Raji (cell line): ENCODE measurements around the gene IFI6.

ENCODE experiments used
- POLR2A ChIP-seq: IDR thresholded peaks from 2 replicates; pipeline ENCODE4 v1.6.1; 2011; ENCODE audit warnings: low read depth, low read length, control low read depth; ENCODE audit not compliant: insufficient read depth

IFI6 gene

DNA sequence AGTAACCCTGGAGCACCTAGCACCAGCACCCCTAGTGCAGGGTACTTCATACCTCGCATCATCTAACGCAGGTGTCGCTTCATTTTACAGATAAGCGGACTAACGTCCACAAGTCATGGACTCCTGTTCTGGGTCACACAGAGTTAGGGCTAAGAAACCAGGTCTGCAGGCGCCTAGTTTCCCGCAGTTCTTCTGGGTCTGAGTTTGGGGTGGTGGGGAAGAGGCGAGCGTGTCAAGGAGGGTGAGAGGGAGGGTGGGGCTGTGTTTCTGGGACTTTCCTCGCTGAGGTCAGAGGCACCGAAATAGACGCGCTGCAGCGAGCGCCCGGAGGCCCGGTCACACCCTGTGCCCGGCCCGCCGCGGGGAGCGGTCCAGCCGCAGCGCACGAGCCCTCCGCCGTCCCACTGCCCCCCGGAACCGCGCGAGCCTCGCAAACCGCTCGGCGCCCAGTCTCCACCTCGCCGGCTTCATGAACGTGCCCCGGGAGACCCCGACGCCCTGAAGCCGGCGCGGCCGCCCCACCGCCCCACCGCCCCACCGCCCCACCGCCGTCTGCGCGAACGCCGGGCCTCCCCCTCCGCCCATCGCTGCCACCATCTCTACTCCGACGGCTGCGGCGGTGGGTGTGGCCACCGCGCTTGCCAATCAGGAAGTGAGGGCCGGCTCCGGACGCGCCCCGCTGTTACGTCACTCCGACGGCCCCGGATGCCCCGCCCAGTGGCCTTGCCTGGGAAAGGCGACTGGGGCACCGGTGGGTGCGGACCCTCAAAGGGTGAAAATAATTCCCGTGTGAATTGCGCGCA is 12.3 kb downstream of the IFI6 start:
- 0 out of 2 replicates have a peak, but pooled peaks have one; percentile 31 for TF ChIP-seq POLR2A

DNA sequence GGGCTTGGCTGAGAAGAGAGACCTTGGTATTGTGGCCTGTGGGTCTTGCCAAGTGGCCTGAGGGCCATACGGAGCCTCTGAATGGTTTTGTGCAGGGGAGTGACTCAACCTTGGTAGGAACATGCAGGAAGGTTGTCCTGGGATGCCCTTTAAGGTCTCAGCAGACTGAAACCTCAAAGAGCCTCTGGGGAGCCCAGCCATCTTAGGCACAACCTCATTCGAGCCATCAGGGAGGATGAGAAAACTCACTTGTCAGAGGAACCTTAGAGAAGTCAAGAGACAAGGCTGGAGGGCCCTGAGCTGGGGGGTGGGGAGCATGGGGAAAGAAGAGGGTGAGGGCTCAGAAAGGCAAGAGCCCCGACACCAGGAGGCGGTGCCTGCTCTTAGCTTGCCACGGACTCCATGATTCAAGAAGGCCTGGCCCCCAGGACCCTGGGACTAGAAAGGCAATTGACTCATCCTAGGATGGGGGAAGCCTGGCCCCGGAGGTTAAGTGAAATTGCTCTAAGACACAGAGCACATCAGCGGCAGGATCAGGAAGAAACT is 13.0 kb downstream of the IFI6 start:
- TF ChIP-seq POLR2A = peak; percentile 41; the same call in 1 of the 2 replicates

DNA sequence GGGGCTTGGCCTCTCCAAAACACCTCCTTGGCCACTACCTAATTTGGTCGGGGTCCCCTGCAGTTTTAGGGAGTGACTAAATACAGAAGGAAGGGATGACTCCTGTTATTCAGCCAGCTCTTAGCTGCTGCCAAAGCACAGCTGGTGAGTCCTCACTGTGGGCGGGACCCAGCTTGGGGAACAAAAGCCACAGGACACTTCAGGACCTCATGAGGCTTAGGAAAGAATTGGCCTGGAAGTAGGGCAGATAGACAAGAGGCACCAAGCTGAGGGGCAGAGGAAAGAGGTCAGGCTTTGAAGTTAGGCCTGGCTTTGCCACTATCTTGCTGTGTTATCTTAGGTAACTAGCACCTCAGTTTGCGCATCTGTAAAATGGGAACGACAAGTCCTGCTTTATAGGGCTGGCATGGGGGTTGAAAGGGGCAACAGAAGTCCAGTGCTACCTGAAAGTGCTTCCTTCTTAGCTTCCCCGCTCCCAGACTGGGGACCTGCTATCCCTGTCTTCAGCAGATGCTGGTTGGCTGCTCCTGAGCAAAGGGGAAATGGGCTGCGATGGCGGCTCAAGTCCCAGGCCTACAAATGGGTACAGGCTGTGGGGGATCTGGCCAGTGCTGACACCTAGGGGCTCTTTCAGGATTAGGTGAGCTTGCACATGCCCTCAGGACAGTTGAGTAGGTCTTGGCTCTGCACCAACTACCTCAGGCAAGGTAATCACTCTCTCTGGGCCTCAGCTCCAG is 15.7 kb downstream of the IFI6 start:
- TF ChIP-seq POLR2A = 0 out of 2 replicates have a peak, but pooled peaks have one; percentile 1

DNA sequence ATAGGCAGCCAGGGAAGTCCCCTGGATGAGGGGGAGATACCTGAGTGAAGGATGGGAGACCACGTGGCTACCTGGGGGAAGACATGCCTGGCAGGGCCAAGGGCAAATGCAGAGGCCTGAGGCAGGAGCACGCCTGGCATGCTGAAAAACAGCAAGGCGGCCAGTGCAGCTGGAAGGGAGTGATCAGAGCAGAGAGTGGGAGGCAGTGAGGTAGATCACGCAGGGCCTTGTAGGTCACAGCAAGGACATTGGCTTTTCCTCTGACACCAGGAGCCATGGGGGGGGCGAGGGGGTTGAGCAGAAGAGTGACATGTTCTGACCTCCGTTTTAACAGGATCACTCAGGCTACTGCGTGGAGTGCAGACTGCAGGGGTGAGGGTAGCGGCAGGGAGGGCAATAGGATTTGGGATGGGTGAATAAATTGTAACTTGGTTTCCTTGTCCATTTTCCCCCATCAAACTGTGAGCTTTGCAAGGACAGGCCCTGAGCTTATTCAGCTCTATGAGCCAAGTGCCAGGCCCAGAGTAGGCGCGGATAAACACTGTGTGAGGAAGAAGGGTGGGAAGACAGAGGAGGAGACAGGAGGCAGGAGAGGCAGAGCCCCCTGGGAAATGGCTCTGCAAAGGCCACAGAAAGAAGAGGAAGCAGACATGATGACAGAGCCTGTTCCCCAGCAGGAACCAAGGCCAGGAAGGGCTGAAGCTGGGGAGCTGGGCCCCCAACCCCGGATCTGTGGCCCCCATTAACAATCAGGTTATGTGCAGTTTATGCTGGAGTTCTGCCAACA is 16.6 kb downstream of the IFI6 start:
- no peak for TF ChIP-seq POLR2A

DNA sequence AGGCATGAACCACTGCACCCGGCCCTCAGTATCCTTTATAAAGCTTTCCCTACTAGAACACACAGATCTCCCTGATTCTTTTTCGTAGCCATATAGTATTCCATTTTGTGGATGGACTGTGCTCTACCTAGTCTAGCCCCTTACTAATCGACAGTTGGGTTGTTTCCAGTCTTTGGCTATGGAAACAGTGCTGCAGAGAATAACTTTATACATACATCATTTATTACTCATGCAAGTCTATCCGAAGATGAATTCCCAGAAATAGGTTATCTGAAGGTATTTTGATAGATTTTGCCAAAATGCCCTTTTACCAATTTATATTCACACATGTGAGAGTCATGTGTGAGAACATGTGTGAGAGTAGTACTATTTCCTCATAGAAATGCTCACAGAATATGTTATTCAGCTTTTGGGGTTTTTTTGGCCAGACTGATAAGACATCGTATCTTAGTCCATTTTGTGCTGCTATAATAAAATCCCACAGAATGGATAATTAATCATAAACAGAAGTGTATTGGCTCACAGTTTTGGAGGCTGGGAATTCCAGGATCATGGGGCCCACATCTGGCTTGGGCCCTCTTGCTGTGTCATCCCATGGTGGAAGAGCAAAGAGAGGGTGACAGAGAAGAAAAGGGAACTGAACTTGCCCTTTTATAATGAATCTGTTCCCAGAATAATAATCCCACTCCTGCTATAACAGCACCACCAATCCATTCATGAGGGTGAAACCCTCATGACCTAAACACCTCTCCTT is 19.7 kb downstream of the IFI6 start:
- TF ChIP-seq POLR2A = no peak

DNA sequence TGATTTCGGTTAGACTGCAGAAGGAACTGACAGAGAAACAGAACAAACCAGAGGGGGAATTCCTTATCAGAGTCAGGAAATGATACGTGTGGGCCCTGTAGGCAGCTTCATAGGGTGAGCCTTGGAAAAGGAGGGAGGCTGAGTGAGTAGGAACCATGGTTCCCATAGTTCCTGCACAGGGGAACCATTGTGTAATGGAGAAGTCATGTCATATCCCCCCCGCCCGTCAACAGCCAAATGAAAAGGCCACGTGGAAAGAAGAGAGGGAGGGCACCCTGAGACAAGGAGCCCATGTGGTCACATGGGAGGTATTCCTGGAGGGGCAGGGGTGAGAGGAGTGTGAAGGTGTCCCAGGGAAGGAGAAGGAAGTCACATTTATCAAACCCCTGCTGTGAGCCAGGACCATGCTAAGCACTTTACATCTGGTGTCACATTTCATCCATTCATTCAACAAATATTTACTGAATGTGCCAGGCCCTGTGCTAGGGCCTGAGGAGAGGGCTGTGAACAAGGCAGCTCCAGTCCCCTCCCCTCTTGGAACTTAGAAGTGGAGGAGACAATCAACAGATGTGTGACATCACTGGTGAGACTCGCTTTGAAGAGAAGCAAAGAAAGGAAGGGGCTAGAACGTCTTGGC is 21.3 kb downstream of the IFI6 start:
- TF ChIP-seq POLR2A = no peak

DNA sequence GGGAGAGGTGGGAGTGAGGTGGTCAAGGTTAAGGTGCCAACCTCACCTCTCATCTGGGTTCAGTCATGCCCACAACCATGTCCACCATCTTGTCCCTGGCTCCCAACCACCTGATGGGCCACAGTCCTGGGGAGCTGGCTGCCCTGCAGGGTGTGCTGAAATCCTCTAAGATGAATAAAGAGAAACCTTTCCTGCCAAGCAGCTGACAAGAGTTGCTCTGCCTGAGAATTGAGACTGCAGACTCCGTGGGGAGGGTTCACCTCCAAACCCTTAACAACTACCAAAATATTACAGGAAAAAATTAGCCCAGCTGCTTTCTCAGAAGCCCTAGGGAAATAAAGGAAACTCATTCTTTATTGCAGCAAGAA is 21.8 kb downstream of the IFI6 start:
- TF ChIP-seq POLR2A = no peak

DNA sequence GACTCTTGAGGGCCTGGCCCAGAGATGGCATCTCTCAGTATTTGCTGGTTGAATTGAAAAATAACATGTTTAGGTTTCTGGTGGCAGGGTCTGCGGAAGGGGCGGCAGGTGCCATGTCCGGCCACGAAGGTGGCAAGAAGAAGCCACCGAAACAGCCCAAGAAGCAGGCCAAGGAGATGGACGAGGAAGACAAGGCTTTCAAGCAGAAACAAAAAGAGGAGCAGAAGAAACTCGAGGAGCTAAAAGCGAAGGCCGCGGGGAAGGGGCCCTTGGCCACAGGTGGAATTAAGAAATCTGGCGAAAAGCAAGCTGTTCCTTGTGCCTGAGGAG is 22.7 kb downstream of the IFI6 start:
- TF ChIP-seq POLR2A = no peak

DNA sequence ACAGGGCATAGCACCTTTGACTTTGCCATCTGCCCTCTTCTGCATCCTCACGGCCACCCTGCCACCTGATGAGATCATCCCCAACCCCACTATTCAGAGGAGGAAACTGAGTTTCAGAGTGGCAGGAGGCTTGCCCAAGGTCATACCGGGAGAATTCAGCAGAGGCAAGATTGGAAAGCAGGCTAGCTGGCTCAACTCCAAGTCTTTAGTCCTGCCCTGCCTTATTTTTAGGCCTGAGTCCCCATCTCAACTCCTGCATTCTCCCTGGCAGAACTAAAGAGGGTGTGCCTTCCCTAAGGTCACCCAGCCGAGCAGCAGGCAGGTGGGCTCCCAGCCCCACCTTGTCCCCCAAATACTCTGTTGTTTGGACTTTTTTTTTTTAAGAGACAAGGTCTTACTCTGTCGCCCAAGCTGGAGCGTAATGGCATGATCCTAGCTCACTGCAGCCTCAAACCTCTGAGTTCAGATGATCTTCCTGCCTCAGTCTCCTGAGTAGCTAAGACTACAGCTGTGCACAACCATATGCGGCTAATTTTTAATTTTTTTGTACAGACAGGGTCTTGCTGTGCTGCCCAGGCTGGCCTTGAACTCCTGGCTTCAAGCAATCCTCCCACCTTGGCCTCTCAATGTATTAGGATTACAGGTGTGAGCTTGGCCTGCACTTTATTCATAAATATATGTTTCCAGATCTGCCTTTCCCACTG is 23.2 kb downstream of the IFI6 start:
- no peak for TF ChIP-seq POLR2A

DNA sequence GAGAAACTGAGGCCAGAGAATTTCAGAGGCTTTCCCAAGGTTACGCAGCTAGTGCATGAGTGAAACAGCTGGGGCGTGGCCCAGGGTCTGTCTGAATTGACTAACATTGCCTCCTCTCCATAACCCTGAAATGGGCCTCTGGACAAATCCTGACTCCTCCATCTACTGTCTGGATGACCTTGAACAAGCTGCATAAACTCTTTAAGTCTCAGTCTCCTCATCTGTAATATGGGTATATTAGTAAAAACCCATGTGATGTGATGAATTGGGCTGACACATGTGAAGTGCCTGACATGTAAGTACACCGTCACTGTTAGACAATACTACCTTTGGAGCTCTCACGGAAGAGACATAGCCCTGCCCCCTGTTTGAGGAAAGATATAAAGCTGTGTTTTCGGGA is 24.7 kb downstream of the IFI6 start:
- no peak for TF ChIP-seq POLR2A

DNA sequence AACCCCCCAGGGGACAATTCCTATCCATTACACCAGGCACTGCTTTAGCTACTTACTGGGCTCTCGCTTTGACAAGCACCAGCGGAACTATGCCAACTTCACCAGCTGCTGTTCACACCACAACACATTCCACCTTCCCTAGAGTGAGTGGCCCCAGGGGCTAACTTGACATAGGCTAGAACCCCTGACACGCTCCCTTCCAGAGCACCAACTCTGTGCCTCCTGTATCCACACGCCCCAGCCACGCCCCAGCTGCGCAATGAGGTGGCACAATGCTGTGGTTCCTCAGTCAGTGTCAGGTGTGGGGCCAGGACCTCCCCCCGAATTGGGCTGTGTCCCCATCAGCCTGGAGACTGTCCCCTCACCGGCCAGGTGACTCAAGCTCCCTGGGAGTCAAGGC is 25.3 kb downstream of the IFI6 start:
- TF ChIP-seq POLR2A = no peak

DNA sequence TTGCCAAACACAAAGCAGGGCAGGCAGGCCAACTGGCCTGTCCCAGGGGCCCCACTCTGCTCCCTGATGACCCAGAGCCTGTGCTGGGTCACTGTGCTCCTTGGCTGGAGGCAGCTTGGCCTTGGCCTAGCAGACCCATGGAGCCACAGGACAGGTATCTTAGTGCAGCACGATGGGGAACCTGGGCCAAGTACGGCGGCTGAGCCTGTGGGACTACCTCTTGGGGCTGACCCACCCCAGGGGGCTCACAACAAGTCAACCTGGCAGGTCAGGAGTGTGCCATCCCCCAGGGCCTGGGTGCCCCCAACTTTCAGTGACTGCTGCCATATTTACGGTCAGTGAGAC is 26.9 kb downstream of the IFI6 start:
- TF ChIP-seq POLR2A = no peak

DNA sequence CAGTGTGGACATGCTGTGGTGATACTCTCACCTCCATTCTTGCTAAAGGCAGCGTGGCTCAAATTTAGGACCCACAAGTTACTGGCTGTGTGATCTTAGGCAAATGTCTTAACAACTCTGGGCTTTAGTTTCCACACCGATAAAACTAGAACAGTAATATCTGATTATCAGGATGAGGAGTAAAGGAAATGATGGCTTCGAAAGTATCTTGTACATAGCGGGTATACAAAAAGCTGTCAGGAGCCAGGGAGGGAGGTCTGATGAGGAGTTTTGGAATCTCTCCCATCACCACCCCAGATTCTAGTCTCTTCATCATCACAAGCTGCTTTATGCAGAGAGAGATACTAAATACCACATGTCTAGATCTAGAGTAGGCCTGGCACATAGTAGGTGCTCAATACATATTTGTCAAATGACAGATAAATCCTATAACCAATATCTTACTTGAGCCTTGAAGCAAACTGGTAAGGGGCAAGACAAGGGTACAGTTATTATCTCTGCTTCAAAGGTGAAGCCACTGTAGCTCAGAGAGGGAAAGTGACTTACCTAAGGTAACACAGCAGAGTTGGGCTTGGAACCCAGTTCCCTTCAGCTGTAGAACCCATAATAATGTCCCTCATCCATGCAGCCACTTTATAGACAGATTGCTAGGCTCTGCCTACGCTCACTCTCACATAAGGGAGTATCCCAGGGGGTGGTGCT is 27.5 kb downstream of the IFI6 start:
- no peak for TF ChIP-seq POLR2A
